Pulmonary artery endothelial cell (primary cell): ENCODE data around the gene BHLHA15. TPM values are rescaled to one million over a fixed set of nuclear protein-coding genes. Genes with fewer than 3 reads are reported as not detected.

Experiments used
- DNase-seq: peaks from one replicate; pipeline ENCODE4 v3.0.0-alpha.2; 2011; ENCODE audit warnings: low read depth, low spot score
- total RNA-seq: library from RNA; depleted of rRNA; stranded (reverse); fragments of >200 nt; gene quantifications from 2 replicates; pipeline ENCODE4 v1.2.3, GENCODE V29; 2014

The BHLHA15 gene
- total RNA-seq, 1 donor from 2014 or later: 1.8 TPM

GRCh38 chr7:98241674-98242241, 30.5 kb downstream of the BHLHA15 start:
- no peak for DNase-seq

DNA sequence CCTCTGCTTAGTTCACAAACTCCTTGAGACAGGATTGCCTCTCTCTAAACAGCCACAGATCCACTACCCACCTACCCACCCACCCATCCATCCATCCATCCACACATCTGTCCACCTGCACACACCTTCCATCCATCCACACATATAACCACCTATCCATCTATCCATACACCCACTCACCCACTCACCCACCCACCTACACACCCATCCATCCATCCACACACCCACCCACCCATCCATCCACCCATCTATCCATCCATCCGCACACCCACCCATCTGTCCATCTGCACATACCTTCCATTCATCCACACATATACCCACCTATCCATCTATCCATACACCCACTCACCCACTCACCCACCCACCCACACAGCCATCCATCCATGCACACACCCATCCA, 31.1 kb downstream of the BHLHA15 start:
- DNase-seq: no peak

- DNase-seq: no peak
Measured at GRCh38 chr7:98242934-98243333, 31.7 kb downstream of the BHLHA15 start.

- DNase-seq: no peak
Measured at GRCh38 chr7:98244871-98245270, 33.6 kb downstream of the BHLHA15 start.

- no peak for DNase-seq
Measured at GRCh38 chr7:98248156-98248555, 36.9 kb downstream of the BHLHA15 start.

GRCh38 chr7:98249106-98249505, 37.9 kb downstream of the BHLHA15 start:
- DNase-seq: no peak

DNA sequence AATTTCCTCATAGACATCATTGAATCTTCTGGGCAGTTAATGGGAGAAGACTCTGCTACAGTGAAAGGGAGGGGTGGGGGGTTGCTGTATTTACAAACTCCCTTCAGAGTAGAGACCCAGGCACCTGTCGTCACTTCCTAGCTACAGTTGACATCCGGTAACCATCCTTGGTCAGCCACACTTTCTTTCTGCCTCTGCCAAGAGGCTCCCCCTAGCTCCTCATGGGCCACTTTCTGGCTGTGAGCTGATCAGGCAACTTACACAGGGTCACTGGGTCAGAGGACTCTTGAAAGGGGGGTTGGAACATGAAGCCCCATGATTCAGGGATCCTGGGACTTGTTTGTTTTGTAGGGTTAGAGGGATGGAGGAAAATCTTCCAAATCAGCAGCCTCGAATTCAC, 39.5 kb downstream of the BHLHA15 start:
- DNase-seq: no peak

- DNase-seq: no peak
Measured at GRCh38 chr7:98251231-98251600, 40.0 kb downstream of the BHLHA15 start.

DNA sequence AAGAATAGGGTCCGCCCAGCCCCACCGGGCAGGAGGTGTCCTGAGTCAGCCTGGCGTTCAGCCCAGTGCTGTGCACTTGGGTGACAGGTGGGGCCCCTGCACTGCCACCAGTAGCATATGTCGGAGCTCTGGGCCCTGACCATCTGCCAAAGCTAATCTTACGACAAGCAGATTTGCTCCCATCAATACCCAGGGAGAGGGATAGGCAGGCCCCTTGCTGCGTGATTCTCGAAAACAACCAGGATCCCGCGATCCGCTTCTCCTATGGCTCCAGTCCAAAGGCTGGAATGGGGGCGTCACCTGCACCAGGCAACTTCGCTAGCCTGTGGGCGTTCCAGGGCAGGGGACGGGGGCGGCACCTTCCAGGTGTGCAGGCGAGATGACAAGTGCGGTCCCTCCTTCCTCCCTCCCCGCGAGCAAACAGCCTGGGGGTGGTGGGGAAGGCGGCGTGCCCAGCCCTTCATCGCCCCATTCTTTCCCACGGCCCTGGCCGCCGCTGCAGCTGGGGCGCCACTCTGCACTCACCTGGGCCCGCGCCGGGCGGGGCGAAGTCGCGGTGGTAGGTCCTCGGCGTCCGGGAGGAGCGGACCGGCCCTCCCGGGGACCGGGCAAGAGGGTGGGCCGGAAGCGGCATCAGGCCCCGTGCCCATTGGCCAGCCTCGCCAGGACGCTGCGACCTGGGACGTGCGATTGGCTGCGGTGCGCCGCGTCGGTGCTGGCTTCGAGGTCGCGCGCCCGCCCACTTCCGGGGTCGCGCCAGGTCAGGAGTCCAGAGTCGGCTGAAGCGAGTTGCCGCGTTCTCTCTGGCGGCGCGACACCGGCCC, 40.6 kb downstream of the BHLHA15 start, which contains the start of gene TECPR1:
Gene TECPR1 (minus strand): TSS at position 632 of the 824 bp plus-strand sequence. CDS start 6,086 bp downstream, outside the sequence.
- no peak for DNase-seq

DNA sequence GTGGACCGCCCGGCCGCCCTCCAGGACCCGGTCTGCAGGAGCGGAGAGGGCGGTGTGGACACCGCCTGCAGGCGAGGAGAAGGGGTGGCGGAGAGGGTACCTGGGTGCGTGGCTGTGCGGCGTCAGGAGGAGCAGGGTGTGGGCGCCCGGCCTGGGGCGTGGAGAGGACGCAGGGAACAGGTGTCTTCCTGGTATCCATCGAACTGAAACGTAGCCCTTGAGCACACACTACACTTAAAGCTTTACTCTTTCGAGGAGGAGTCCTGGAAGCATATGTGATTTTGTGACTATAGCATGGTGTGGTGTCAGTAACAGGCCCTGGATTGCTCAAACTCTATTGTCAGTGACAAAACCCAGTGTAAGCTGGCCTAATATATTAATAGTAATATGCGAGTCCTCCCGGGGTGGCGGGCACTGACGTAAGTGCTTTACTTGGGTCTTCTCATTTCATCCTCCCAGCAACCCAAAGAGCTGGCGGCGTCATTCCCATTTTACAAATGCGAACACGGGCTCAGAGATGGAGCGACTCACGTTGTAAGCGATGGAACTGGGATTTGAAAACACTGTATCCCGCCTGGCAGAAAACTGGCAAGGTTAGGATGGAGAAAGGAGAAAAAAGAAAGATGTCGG, 41.3 kb downstream of the BHLHA15 start:
- no peak for DNase-seq

GRCh38 chr7:98254516-98254915, 43.3 kb downstream of the BHLHA15 start:
- no peak for DNase-seq

GRCh38 chr7:98254951-98255610, 43.8 kb downstream of the BHLHA15 start:
- DNase-seq: no peak

- no peak for DNase-seq
Measured at GRCh38 chr7:98256431-98256830, 45.2 kb downstream of the BHLHA15 start.

GRCh38 chr7:98257701-98258100, 46.5 kb downstream of the BHLHA15 start:
- DNase-seq: no peak

Other genes with a start within 250 kb of the BHLHA15 start
- not detected in 2 replicates for gene OCM2, start 221.2 kb upstream of the BHLHA15 start, total RNA-seq
- gene LMTK2, start 104.6 kb upstream of the BHLHA15 start, total RNA-seq: 10.4 and 11.4 TPM in 2 replicates
- gene TECPR1, start 40.8 kb downstream of the BHLHA15 start, total RNA-seq: 82.6 and 93.5 TPM in 2 replicates
- 59.2 and 75.0 TPM in 2 replicates for gene BRI3, start 70.2 kb downstream of the BHLHA15 start, total RNA-seq
- under 0.01 and 0.04 TPM in 2 replicates for gene BAIAP2L1, start 189.7 kb downstream of the BHLHA15 start, total RNA-seq